NT2/D1 (cell line): Measurements from ENCODE around the gene PGAM5.

Experiments used
- DNase-seq: peaks from one replicate; pipeline ENCODE4 v3.0.0-alpha.2; 2011; ENCODE audit warnings: low read depth, low spot score
- H3K27me3 ChIP-seq: 2 replicates; pipeline ENCODE4 v1.6.0; 2011; ENCODE audit warnings: mild to moderate bottlenecking; ENCODE audit not compliant: insufficient read length, insufficient read depth
- H3K36me3 ChIP-seq: 2 replicates; pipeline ENCODE4 v1.6.1; 2011; ENCODE audit warnings: mild to moderate bottlenecking, low read length, mixed read lengths; ENCODE audit not compliant: insufficient read depth, insufficient read length
- H3K4me1 ChIP-seq: 2 replicates; pipeline ENCODE4 v1.5.1; 2011; ENCODE audit not compliant: insufficient read depth, insufficient read length
- H3K4me3 ChIP-seq: 2 replicates; pipeline ENCODE4 v1.5.1; 2011; ENCODE audit warnings: low read depth; ENCODE audit not compliant: insufficient read length
- H3K9ac ChIP-seq: 2 replicates; pipeline ENCODE4 v1.6.0; 2011; ENCODE audit warnings: low read depth; ENCODE audit not compliant: insufficient read length
- H3K9me3 ChIP-seq: 2 replicates; pipeline ENCODE4 v1.5.1; 2011; ENCODE audit warnings: mild to moderate bottlenecking, low read length; ENCODE audit not compliant: insufficient read depth
- SUZ12 ChIP-seq: IDR thresholded peaks from 2 replicates; pipeline ENCODE4 v1.6.1; 2011; ENCODE audit not compliant: insufficient read length, insufficient read depth; ENCODE audit errors: extremely low read depth
- YY1 ChIP-seq: IDR thresholded peaks from 2 replicates; pipeline ENCODE4 v1.6.1; 2011; ENCODE audit not compliant: insufficient read length, insufficient read depth
- ZNF274 ChIP-seq: IDR thresholded peaks from 2 replicates; pipeline ENCODE4 v1.6.1; 2011; ENCODE audit warnings: mild to moderate bottlenecking, low read depth, low read length

Gene PGAM5

DNA sequence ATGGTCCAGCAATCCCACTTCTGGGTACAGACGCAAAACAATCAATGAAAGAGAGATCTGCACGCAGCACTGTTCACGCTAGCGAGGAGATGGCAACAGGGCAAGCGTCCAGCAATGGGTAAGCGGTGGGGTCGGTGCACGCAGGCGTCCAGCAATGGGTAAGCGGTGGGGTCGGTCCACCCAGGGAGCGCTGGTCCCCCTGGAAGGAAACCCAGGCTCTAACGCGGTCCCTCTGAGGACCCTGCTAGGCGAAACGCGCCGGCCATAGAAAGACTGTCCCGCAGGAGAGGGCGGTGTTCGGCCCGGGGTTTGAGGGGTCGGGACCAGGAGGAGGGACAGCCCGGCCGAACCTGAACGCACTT lies 618 bp upstream of the PGAM5 start:
- peaks cover 2% of the 10 kb centered on the region for H3K4me1 ChIP-seq
- H3K27me3 ChIP-seq = no peaks in the 10 kb centered on the region
- H3K9me3 ChIP-seq = no peaks in the 10 kb centered on the region
- peak overlapping the region; percentile 92 for H3K4me3 ChIP-seq
- TF ChIP-seq YY1 = no peak
- no peak for DNase-seq
- peak overlapping the region; percentile 98 for H3K9ac ChIP-seq
- peaks cover 29% of the 10 kb centered on the region for H3K36me3 ChIP-seq

DNA sequence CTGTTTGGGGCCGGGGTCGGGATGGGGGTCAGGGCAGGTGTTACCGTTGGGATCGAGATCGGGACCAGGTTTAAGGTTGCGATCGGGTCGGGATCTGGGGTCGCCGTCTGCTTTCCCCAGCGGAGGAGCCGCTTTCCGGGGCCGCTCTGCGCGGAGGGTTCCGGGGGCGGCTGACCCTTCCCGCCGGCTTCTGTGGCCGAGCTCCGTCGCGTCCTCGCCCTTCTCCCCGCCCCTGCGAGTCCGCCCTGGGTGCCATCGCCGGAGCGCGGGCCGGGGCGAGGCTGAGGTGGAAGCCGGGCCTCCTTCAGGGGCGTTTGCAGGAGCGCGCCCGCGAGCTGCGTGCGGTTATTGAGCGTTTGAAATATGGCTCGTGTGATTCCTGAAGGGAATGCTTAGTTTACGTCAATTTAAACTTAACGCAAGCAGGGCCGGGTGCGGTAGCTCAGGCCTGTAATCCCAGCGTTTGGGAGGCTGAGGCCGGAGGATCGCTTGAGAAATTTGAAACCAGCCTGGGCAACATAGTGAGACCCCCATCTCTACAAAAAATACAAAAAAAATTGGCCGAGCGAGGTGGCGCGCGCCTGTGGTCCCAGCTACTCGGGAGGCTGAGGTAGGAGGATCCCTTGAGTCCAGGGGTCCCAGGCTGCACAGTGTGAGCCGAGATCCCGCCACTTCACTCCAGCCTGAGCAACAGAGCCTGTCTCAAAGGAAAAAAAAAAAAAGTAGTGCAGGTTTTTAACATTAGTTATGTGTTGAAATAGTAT lies 620 bp downstream of the PGAM5 start:
- no peak for TF ChIP-seq ZNF274
- no peak for TF ChIP-seq YY1
- TF ChIP-seq SUZ12 = no peak
- no peaks in the 10 kb centered on the region for H3K27me3 ChIP-seq
- peak overlapping the region; percentile 98 for H3K9ac ChIP-seq
- H3K9me3 ChIP-seq = no peaks in the 10 kb centered on the region
- peaks cover 2% of the 10 kb centered on the region for H3K4me1 ChIP-seq
- H3K4me3 ChIP-seq = peak overlapping the region; percentile 92
- DNase-seq = no peak
- H3K36me3 ChIP-seq = peaks cover 36% of the 10 kb centered on the region

- TF ChIP-seq YY1 (no peak), SUZ12 (no peak), ZNF274 (no peak)
- Histone ChIP-seq H3K27me3 (no peaks in the 10 kb centered on the region), H3K4me3 (no peak overlapping the region), H3K36me3 (peaks cover 50% of the 10 kb centered on the region), H3K4me1 (no peaks in the 10 kb centered on the region), H3K9me3 (no peaks in the 10 kb centered on the region), H3K9ac (no peak overlapping the region)
- DNase-seq = no peak
Observed at GRCh38 chr12:132713123-132713522, 2.5 kb downstream of the PGAM5 start.

- TF ChIP-seq ZNF274 (no peak), YY1 (no peak), SUZ12 (no peak)
- no peaks in the 10 kb centered on the region for H3K9me3 ChIP-seq
- H3K4me3 ChIP-seq = no peak overlapping the region
- no peaks in the 10 kb centered on the region for H3K27me3 ChIP-seq
- no peak for DNase-seq
- H3K36me3 ChIP-seq = peaks cover 67% of the 10 kb centered on the region
- H3K9ac ChIP-seq = no peak overlapping the region
- H3K4me1 ChIP-seq = peaks cover 6% of the 10 kb centered on the region
Observed at GRCh38 chr12:132715874-132716273, 5.2 kb downstream of the PGAM5 start.

DNA sequence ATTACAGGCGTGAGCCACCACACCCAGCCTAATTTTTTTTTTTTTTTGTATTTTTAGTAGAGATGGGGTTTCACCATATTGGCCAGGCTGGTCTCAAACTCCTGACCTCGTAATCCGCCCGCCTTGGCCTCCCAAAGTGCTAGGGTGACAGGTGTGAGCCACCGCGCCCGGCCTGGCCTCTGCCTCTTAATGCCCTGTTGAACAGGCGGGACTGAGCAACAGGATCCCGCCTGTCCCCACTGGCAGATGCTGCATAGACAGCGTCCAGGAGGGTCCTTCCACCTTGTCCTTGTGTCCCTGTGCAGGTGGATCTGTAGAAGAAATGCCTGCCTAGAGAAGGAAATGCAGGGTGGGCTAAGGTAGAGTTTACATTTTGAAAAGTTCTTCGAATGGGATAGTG lies 5.7 kb downstream of the PGAM5 start:
- peaks cover 72% of the 10 kb centered on the region for H3K36me3 ChIP-seq
- no peak for TF ChIP-seq YY1
- TF ChIP-seq ZNF274 = no peak
- no peak for TF ChIP-seq SUZ12
- no peak overlapping the region for H3K4me3 ChIP-seq
- H3K4me1 ChIP-seq = peaks cover 6% of the 10 kb centered on the region
- H3K27me3 ChIP-seq = no peaks in the 10 kb centered on the region
- no peaks in the 10 kb centered on the region for H3K9me3 ChIP-seq
- DNase-seq = no peak
- no peak overlapping the region for H3K9ac ChIP-seq

DNA sequence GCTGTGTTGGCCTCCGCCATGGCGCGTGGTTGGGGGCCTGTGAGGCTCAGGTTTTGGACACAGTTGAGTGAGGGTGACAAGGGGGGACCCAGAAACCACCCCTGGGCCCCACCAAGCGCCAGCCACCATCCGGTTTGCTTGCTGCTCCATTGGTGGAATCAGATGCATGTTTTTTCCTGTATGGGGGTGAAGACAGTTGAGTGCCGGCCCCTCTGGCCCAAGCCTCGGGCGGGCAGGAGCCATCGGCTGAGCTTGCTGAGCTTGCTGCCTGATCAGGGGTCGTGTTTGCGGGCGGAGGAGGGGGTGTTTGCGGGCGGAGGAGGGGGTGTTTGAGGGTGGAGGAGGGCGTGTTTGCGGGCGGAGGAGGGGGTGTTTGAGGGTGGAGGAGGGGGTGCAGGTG lies 6.4 kb downstream of the PGAM5 start:
- H3K9ac ChIP-seq = no peak overlapping the region

DNA sequence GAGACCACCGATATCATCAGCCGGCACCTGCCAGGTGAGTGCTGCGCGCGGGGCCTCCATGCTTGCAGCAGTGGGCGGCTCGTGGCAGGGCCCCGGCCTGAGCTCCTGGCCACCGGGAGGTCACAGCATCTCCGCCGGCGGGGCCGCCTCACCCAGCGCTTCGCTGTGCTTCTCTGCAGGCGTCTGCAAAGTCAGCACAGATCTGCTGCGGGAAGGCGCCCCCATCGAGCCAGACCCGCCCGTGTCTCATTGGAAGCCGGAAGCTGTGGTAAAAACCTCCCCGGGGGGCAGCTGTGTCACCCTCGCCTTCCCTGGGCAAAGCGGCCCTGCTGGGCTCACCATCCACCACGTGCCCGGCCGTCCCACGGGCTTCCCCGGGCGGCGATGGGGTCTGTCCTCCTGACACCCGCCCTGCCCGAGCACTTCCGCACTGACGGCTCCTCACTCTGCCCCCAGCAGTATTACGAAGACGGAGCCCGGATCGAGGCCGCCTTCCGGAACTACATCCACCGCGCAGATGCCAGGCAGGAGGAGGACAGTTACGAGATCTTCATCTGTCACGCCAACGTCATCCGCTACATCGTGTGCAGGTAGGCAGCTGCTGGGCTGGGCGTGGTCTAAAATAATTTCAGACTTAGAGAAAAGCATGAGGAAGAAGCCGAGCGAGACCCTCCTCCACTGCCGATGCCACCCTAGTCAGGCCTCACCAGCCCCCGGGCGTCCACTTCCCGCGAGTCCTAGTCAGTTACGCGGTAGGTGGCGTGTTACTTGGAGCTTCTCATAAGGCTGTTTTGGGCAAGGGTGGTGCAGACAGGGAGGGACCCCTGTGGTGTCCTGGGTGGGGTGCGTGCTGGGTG lies 7.1 kb downstream of the PGAM5 start:
- peaks cover 6% of the 10 kb centered on the region for H3K4me1 ChIP-seq
- no peaks in the 10 kb centered on the region for H3K9me3 ChIP-seq
- H3K36me3 ChIP-seq = peaks cover 83% of the 10 kb centered on the region
- no peak for TF ChIP-seq ZNF274
- no peak for TF ChIP-seq SUZ12
- no peak for TF ChIP-seq YY1
- no peak overlapping the region for H3K9ac ChIP-seq
- H3K27me3 ChIP-seq = no peaks in the 10 kb centered on the region
- no peak overlapping the region for H3K4me3 ChIP-seq
- no peak for DNase-seq

More for the DNA sequence above, 6.4 kb downstream of the PGAM5 start:
- TF ChIP-seq ZNF274 = no peak
- TF ChIP-seq SUZ12 = no peak
- no peak for TF ChIP-seq YY1
- no peak for DNase-seq
- Histone ChIP-seq H3K36me3 (peaks cover 79% of the 10 kb centered on the region), H3K4me3 (no peak overlapping the region), H3K4me1 (peaks cover 6% of the 10 kb centered on the region), H3K9me3 (no peaks in the 10 kb centered on the region), H3K27me3 (no peaks in the 10 kb centered on the region)
